Measurements from ENCODE around the gene UNK.

Gene UNK

GRCh38 chr17:75763613-75764416 lies 20.8 kb upstream of the UNK start:
- TF ChIP-seq USF1 (IDR thresholded peaks at IDR 0.05) (no peak), EGR1 (IDR thresholded peaks at IDR 0.05) (no peak), TAF1 (IDR thresholded peaks at IDR 0.05; ENCODE audit: low read depth) (no peak), ZBTB7A (IDR thresholded peaks at IDR 0.05; ENCODE audit: low read depth) (no peak), NFIC (IDR thresholded peaks at IDR 0.05) (no peak), MAX (IDR thresholded peaks at IDR 0.05) (no peak)

GRCh38 chr17:75764417-75764710 lies 20.2 kb upstream of the UNK start:
- no peak for TF ChIP-seq MAX (IDR thresholded peaks at IDR 0.05)
- TF ChIP-seq NFIC (IDR thresholded peaks at IDR 0.05): peak; percentile 31

- TF ChIP-seq TEAD4 (IDR thresholded peaks at IDR 0.05) (0 out of 2 replicates have a peak, but pooled peaks have one; percentile 8), USF1 (IDR thresholded peaks at IDR 0.05) (no peak), EP300 (IDR thresholded peaks at IDR 0.05; ENCODE audit: borderline replicate concordance) (no peak), YY1 (IDR thresholded peaks at IDR 0.05; ENCODE audit: low read depth) (peak; percentile 82), EGR1 (IDR thresholded peaks at IDR 0.05) (peak; percentile 29; the same call in 1 of the 2 replicates), FOXM1 (IDR thresholded peaks at IDR 0.05; ENCODE audit: borderline replicate concordance, low read depth) (no peak), TAF1 (IDR thresholded peaks at IDR 0.05; ENCODE audit: low read depth) (peak; percentile 65), ZBTB7A (IDR thresholded peaks at IDR 0.05; ENCODE audit: low read depth) (peak; percentile 71), REST (IDR thresholded peaks at IDR 0.05; ENCODE audit: low read depth) (no peak), CREB1 (IDR thresholded peaks at IDR 0.05; ENCODE audit: low read depth) (no peak), TCF12 (IDR thresholded peaks at IDR 0.05; ENCODE audit: low read depth) (no peak; the same call in 1 of the 2 replicates), CEBPB (IDR thresholded peaks at IDR 0.05) (no peak), NFIC (IDR thresholded peaks at IDR 0.05) (no peak), RAD21 (IDR thresholded peaks at IDR 0.05; ENCODE audit: low read depth) (peak; percentile 64), MAX (IDR thresholded peaks at IDR 0.05) (peak; percentile 63)
Measured at GRCh38 chr17:75764711-75765421, 19.7 kb upstream of the UNK start, which contains the start of gene GALK1. Gene GALK1, minus strand, starts transcription at chr17:75765192. Its CDS starts 56 bp downstream, at chr17:75765136.

GRCh38 chr17:75765981-75766380 lies 18.6 kb upstream of the UNK start:
- TF ChIP-seq MAX (IDR thresholded peaks at IDR 0.05) (no peak), TAF1 (IDR thresholded peaks at IDR 0.05; ENCODE audit: low read depth) (no peak), YY1 (IDR thresholded peaks at IDR 0.05; ENCODE audit: low read depth) (no peak), USF1 (IDR thresholded peaks at IDR 0.05) (no peak), REST (IDR thresholded peaks at IDR 0.05; ENCODE audit: low read depth) (no peak), CREB1 (IDR thresholded peaks at IDR 0.05; ENCODE audit: low read depth) (no peak), NFIC (IDR thresholded peaks at IDR 0.05) (no peak), TCF12 (IDR thresholded peaks at IDR 0.05; ENCODE audit: low read depth) (no peak), FOXM1 (IDR thresholded peaks at IDR 0.05; ENCODE audit: borderline replicate concordance, low read depth) (no peak), EGR1 (IDR thresholded peaks at IDR 0.05) (no peak), ZBTB7A (IDR thresholded peaks at IDR 0.05; ENCODE audit: low read depth) (no peak), TEAD4 (IDR thresholded peaks at IDR 0.05) (no peak), EP300 (IDR thresholded peaks at IDR 0.05; ENCODE audit: borderline replicate concordance) (no peak), RAD21 (IDR thresholded peaks at IDR 0.05; ENCODE audit: low read depth) (no peak)

- TF ChIP-seq RAD21 (IDR thresholded peaks at IDR 0.05; ENCODE audit: low read depth) (no peak), NFIC (IDR thresholded peaks at IDR 0.05) (no peak), USF1 (IDR thresholded peaks at IDR 0.05) (no peak), YY1 (IDR thresholded peaks at IDR 0.05; ENCODE audit: low read depth) (no peak), TEAD4 (IDR thresholded peaks at IDR 0.05) (no peak), CEBPB (IDR thresholded peaks at IDR 0.05) (no peak)
Measured at GRCh38 chr17:75767881-75768280, 16.7 kb upstream of the UNK start.
